NCI-H510A treated with DMSO at 0.1 percent for 48 hours (cell line): Measurements from ENCODE around the gene UQCC2.
A peak's percentile ranks its signal among the peaks of the same experiment; 100 is the strongest.

Experiments
- DNase-seq: peaks from one replicate; lab custom pipeline; 2025; lab: John Stamatoyannopoulos, UW

Gene UQCC2

GRCh38 chr6:33676416-33677142 lies 34.9 kb downstream of the UQCC2 start:
- DNase-seq, result no peak

- DNase-seq, result no peak
Observed at GRCh38 chr6:33675968-33676367, 35.5 kb downstream of the UQCC2 start.

- no peak for DNase-seq
Observed at GRCh38 chr6:33673851-33674250, 37.6 kb downstream of the UQCC2 start.

GRCh38 chr6:33672808-33673207 lies 38.7 kb downstream of the UQCC2 start:
- no peak for DNase-seq

- DNase-seq, result no peak
Observed at GRCh38 chr6:33671744-33672072, 39.8 kb downstream of the UQCC2 start.

- DNase-seq, result no peak
Observed at GRCh38 chr6:33670971-33671743, 40.3 kb downstream of the UQCC2 start.

GRCh38 chr6:33670086-33670660 lies 41.3 kb downstream of the UQCC2 start:
- no peak for DNase-seq

- peak; percentile 47 for DNase-seq
Observed at GRCh38 chr6:33668914-33669313, 42.6 kb downstream of the UQCC2 start.

- no peak for DNase-seq
Observed at GRCh38 chr6:33668328-33668727, 43.2 kb downstream of the UQCC2 start.

GRCh38 chr6:33667776-33668175 lies 43.7 kb downstream of the UQCC2 start:
- no peak for DNase-seq

GRCh38 chr6:33667072-33667471 lies 44.4 kb downstream of the UQCC2 start:
- no peak for DNase-seq

GRCh38 chr6:33665957-33666356 lies 45.5 kb downstream of the UQCC2 start:
- DNase-seq, result no peak

GRCh38 chr6:33664506-33665057 lies 46.9 kb downstream of the UQCC2 start:
- DNase-seq, result no peak

GRCh38 chr6:33663727-33664449 lies 47.6 kb downstream of the UQCC2 start:
- DNase-seq, result no peak

GRCh38 chr6:33663028-33663427 lies 48.5 kb downstream of the UQCC2 start:
- no peak for DNase-seq

GRCh38 chr6:33662318-33662717 lies 49.2 kb downstream of the UQCC2 start:
- DNase-seq, result no peak

- no peak for DNase-seq
Observed at GRCh38 chr6:33661106-33661838, 50.2 kb downstream of the UQCC2 start.

GRCh38 chr6:33659986-33660385 lies 51.5 kb downstream of the UQCC2 start:
- DNase-seq, result no peak

- DNase-seq, result no peak
Observed at GRCh38 chr6:33658982-33659689, 52.4 kb downstream of the UQCC2 start.

- no peak for DNase-seq
Observed at GRCh38 chr6:33656844-33657243, 54.7 kb downstream of the UQCC2 start.
